Right atrium auricular region (tissue), 2 donors: ENCODE data around the gene CDC25C. TPM values are rescaled to one million over a fixed set of nuclear protein-coding genes. Genes with fewer than 3 reads are reported as not detected.

Experiments used
- DNase-seq: peaks from one replicate; pipeline ENCODE4 v3.0.0-alpha.2; 2019; ENCODE audit warnings: low spot score
- H3K27ac ChIP-seq, 2 donors: fragments of 200-600 bp; sonication (generic); 1 replicate in 1 of 2; 2 replicates in 1 of 2; pipeline ENCODE4 v1.5.1; 2016 to 2019
- H3K27me3 ChIP-seq, 2 donors: fragments of 200-600 bp; sonication (generic); one replicate each; pipeline versions ENCODE4 v1.5.1 to v1.6.0; 2017 to 2019
- H3K36me3 ChIP-seq: fragments of 200-600 bp; sonication (generic); one replicate; pipeline ENCODE4 v1.5.1; 2016
- H3K4me1 ChIP-seq, 2 donors: fragments of 200-600 bp; sonication (generic); one replicate each; pipeline versions ENCODE4 v1.5.1 to v1.6.0; 2017 to 2019
- H3K4me3 ChIP-seq, 2 donors: fragments of 200-600 bp; sonication (generic); 1 replicate in 1 of 2; 2 replicates in 1 of 2; pipeline ENCODE4 v1.5.1; 2017 to 2019; ENCODE audit warnings: mild to moderate bottlenecking in 1 of 2, moderate library complexity in 1 of 2
- H3K9me3 ChIP-seq, 2 donors: fragments of 200-600 bp; sonication (generic); one replicate each; pipeline ENCODE4 v1.5.1; 2019
- total RNA-seq, 2 donors: library from RNA; depleted of rRNA; stranded (reverse); fragments of >200 nt; gene quantifications; one replicate each; pipeline ENCODE4 v1.1.0, GENCODE V29; 2016
- TF ChIP-seq, protein P1 (sequence below), 2 donors: fragments of 200-600 bp; sonication (generic); IDR thresholded peaks; one replicate each; pipeline ENCODE4 v1.5.1; 2019; ENCODE audit warnings: antibody characterized with exemption in 2 of 2

CDC25C gene
- total RNA-seq, 2 donors from 2014 or later = 0.30 TPM; not detected in 1

DNA sequence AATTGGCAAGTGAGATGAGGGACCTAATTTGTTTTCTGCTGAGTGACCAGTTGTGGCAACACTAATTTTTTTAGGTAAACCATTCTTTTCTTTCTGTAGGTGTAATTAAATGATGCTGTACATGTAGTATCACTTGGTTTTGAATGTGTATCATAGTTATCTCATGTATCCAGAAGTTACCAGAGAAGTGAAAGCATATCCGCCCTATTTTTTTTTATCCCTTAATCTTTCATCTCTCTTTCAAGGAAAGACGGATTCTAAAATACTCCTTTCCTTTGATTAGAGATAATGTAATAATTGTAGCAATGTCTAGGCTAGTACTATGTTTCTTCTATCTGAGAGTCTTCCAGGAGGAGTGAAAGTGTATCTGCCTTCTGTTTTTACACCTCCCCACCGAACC lies 28.0 kb upstream of the CDC25C start:
- H3K4me1 ChIP-seq = peaks cover 0 to 36% of the 10 kb centered on the region in 2 donors
- no peak for DNase-seq

DNA sequence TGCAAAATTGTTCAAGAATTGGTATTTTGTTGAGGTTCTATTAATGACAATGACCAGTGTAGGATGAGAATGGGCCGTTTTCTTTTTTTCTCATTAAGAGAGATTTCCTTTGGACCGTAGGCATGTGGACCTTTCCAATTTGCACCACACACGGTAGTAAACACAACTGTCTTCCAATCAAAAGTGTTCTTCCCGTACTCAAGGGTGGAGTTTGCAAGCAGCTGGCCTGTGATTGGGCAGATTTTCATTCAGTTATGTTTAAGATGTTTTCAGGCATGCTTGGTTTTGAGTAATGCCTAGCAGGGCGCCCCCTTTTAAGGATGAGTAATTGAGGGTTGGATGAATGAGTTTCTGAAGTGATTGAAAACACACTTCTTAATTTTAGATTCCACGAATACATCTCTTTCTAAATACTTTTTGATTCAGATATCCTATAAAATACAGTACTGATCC lies 23.3 kb upstream of the CDC25C start:
- Histone ChIP-seq H3K9me3 (no peaks in the 10 kb centered on the region), H3K27me3 (no peaks in the 10 kb centered on the region), H3K4me1 (peaks cover 0 to 49% of the 10 kb centered on the region in 2 donors), H3K36me3 (no peaks in the 10 kb centered on the region), H3K27ac (peak overlapping the region in 1 of 2 donors; percentile 37), H3K4me3 (peak overlapping the region in 1 of 2 donors; percentile 96)
- TF ChIP-seq, protein P1, sequence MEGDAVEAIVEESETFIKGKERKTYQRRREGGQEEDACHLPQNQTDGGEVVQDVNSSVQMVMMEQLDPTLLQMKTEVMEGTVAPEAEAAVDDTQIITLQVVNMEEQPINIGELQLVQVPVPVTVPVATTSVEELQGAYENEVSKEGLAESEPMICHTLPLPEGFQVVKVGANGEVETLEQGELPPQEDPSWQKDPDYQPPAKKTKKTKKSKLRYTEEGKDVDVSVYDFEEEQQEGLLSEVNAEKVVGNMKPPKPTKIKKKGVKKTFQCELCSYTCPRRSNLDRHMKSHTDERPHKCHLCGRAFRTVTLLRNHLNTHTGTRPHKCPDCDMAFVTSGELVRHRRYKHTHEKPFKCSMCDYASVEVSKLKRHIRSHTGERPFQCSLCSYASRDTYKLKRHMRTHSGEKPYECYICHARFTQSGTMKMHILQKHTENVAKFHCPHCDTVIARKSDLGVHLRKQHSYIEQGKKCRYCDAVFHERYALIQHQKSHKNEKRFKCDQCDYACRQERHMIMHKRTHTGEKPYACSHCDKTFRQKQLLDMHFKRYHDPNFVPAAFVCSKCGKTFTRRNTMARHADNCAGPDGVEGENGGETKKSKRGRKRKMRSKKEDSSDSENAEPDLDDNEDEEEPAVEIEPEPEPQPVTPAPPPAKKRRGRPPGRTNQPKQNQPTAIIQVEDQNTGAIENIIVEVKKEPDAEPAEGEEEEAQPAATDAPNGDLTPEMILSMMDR (IDR thresholded peaks at IDR 0.05) = no peak
- DNase-seq = no peak

More for the DNA sequence above, 28.0 kb upstream of the CDC25C start:
- Histone ChIP-seq H3K27ac (no peak overlapping the region), H3K4me3 (no peak overlapping the region), H3K27me3 (no peaks in the 10 kb centered on the region), H3K36me3 (no peaks in the 10 kb centered on the region), H3K9me3 (no peaks in the 10 kb centered on the region)
- TF ChIP-seq, protein P1 (IDR thresholded peaks at IDR 0.05) = no peak

DNA sequence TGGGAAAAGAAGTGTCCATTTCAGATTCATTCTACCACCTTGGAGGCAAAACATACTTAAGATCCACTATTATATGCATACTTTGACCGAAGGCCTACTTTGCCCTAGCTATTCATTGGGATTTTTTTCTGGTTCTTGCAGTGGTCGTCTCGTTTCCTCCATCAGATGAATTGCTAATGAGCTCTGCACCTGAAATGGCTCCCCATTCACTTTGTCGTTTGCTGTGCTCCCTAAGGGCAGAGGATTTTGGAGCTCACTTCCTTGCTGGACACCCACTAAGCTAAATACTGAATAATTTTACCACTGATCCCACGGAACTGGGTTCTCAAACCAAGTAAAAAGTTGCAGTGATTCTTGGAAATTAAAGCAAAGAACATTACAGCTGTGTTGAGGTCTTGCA lies 22.8 kb upstream of the CDC25C start:
- Histone ChIP-seq H3K9me3 (no peaks in the 10 kb centered on the region), H3K27ac (peak overlapping the region; percentile 37 to 97), H3K27me3 (no peaks in the 10 kb centered on the region), H3K36me3 (no peaks in the 10 kb centered on the region), H3K4me3 (peak overlapping the region; percentile 89 to 96), H3K4me1 (peaks cover 0 to 55% of the 10 kb centered on the region in 2 donors)
- no peak for DNase-seq
- TF ChIP-seq, protein P1 (IDR thresholded peaks at IDR 0.05) = no peak

DNA sequence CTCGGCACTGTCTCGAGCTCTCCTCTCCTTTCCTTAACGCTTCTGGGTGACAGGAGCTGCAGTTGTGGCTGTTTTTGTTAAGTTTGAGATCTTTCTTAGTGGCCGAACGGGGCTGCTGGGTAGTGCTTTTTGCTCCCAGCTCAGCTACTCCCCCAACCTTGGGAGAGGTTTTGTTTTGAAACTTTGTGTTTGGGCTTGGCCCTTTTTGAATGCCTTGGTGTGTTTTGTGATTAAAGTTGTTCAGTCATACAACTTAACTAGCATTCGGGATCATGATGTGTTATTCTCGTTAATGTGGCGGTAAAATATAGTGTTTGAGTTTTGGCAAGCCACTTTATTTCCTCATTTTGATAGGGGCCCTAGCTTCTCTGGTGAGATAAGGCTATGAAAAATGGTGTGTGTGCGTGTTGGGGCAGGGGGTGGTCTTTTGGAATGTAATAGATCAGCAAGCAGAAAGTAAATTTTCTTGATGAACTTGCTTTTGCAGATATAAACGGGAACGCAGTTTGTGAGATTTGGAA lies 22.0 kb upstream of the CDC25C start:
- peak overlapping the region; percentile 97 for H3K27ac ChIP-seq
- H3K4me1 ChIP-seq = peaks cover 0 to 58% of the 10 kb centered on the region in 2 donors
- TF ChIP-seq, protein P1 (IDR thresholded peaks at IDR 0.05) = no peak
- H3K36me3 ChIP-seq = peaks cover 4% of the 10 kb centered on the region
- H3K9me3 ChIP-seq = no peaks in the 10 kb centered on the region
- no peaks in the 10 kb centered on the region for H3K27me3 ChIP-seq
- no peak for DNase-seq
- peak overlapping the region; percentile 89 to 96 for H3K4me3 ChIP-seq

DNA sequence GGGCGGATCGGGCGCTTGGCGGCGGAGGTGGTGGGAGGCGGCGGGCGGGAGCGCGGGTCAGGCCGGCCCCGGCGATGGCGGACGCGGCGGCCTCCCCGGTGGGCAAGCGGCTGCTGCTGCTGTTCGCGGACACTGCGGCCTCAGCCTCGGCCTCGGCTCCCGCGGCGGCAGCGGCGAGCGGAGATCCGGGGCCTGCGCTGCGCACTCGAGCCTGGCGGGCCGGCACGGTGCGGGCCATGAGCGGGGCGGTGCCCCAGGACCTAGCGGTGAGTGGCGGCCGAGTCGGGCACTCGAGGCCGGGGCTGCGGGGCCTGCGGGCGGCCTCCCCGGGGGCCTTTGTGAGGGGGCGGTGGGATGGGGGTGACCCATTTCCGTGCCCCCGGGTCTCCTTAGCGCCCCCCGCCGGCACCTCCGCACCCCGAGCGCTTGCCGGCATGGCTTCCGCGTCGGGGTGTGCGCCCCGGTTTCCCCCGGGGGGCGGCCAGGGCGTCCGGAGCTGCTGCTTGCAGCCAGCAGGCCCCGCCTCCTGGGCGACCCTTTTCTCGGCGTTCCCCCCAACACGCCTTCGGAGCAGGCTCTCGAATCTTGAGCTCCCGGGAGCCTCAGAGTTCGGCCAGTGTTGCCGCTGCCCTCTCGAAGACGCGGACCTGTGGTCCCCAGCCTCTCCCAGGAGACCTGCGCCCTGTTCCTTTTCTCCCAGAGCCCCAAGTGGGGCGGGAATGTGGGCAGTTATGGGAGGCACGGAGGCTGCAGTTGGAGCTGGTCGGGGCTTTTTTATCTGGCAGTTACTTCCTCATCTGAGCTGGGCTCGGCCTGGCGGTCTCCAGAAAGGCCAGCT lies 21.3 kb upstream of the CDC25C start:
- no peaks in the 10 kb centered on the region for H3K9me3 ChIP-seq
- H3K4me3 ChIP-seq = peak overlapping the region; percentile 89 to 96
- peak overlapping the region; percentile 97 for H3K27ac ChIP-seq
- TF ChIP-seq, protein P1 (IDR thresholded peaks at IDR 0.05) = peak; percentile 55 to 71
- peak; percentile 64 for DNase-seq
- peaks cover 10% of the 10 kb centered on the region for H3K36me3 ChIP-seq
- no peaks in the 10 kb centered on the region for H3K27me3 ChIP-seq
- peaks cover 0 to 58% of the 10 kb centered on the region in 2 donors for H3K4me1 ChIP-seq
